ENCODE results near the gene SPAG9.

Gene SPAG9

DNA sequence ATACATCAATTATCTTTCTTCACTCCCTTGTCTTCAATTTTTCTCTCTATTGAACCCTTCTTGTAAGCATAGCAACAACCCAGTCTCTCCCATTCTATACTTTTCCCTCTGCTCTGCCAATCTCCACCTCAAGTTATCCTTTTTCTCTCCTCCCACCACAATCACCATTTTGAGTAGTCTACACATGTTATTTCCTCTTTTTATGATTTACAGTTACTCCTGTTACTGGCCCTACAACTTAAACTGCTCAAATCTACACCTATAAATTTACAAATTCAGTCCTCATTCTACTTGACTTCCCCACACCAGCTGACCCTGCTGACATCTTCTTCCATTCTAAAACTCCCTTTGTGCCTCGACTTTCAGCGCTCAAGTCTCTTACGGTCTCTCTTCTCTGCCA is 84.6 kb downstream of the SPAG9 start:
- no CpG with 5 or more reads among the region's 3 CpGs for WGBS (ENCODE audit: extremely low coverage, insufficient coverage, low lambda C conversion rate)
- H4K8ac ChIP-seq (ENCODE audit: low read depth, low read length): no peak overlapping the region
- H3K27ac ChIP-seq (ENCODE audit: low read depth, low read length): no peak overlapping the region
- no peak overlapping the region for H2BK15ac ChIP-seq (replicated peaks; ENCODE audit: low read depth)
- no peaks in the 10 kb centered on the region for H3K79me2 ChIP-seq (ENCODE audit: control insufficient read depth, insufficient read depth, low read length)
- no peak overlapping the region for H2BK5ac ChIP-seq (ENCODE audit: low read length)
- no peak overlapping the region for H2AK5ac ChIP-seq (ENCODE audit: low read length)
- no peaks in the 10 kb centered on the region for H3K4me1 ChIP-seq (ENCODE audit: control insufficient read depth, low read depth, low read length)
- DNase-seq: no peak
- H3K79me1 ChIP-seq (ENCODE audit: low read length): no peaks in the 10 kb centered on the region
- H2BK120ac ChIP-seq (ENCODE audit: low read depth, low read length): no peak overlapping the region
- H3K27me3 ChIP-seq (ENCODE audit: insufficient read depth, low read length, poor library complexity): no peaks in the 10 kb centered on the region
- no peak overlapping the region for H3K9ac ChIP-seq (ENCODE audit: low read length)
- no peak overlapping the region for H3K18ac ChIP-seq (ENCODE audit: low read length)
- H4K5ac ChIP-seq (ENCODE audit: low read length): no peak overlapping the region
- H3K4me3 ChIP-seq (ENCODE audit: low read length): no peak overlapping the region
- no peaks in the 10 kb centered on the region for H3K36me3 ChIP-seq (ENCODE audit: control insufficient read depth, insufficient read depth, low read length)
- no peak overlapping the region for H3K56ac ChIP-seq (ENCODE audit: low read length)
- no peak overlapping the region for H3K4ac ChIP-seq (ENCODE audit: low read depth, low read length)
- H3K23ac ChIP-seq (ENCODE audit: low read length): no peak overlapping the region
- H3K4me2 ChIP-seq (ENCODE audit: low read length): no peak overlapping the region

GRCh38 chr17:51035431-51035830 is 85.2 kb downstream of the SPAG9 start:
- no peak overlapping the region for H4K8ac ChIP-seq (ENCODE audit: low read depth, low read length)
- no peak overlapping the region for H3K4ac ChIP-seq (ENCODE audit: low read depth, low read length)
- no peak overlapping the region for H3K27ac ChIP-seq (ENCODE audit: low read depth, low read length)
- no peaks in the 10 kb centered on the region for H3K27me3 ChIP-seq (ENCODE audit: insufficient read depth, low read length, poor library complexity)
- no peak overlapping the region for H3K18ac ChIP-seq (ENCODE audit: low read length)
- no peaks in the 10 kb centered on the region for H3K79me2 ChIP-seq (ENCODE audit: control insufficient read depth, insufficient read depth, low read length)
- H2BK15ac ChIP-seq (replicated peaks; ENCODE audit: low read depth): no peak overlapping the region
- no peak overlapping the region for H4K5ac ChIP-seq (ENCODE audit: low read length)
- no peak overlapping the region for H3K23ac ChIP-seq (ENCODE audit: low read length)
- no peaks in the 10 kb centered on the region for H3K4me1 ChIP-seq (ENCODE audit: control insufficient read depth, low read depth, low read length)
- H2AK5ac ChIP-seq (ENCODE audit: low read length): no peak overlapping the region
- no peak overlapping the region for H3K56ac ChIP-seq (ENCODE audit: low read length)
- DNase-seq: peak; percentile 83
- no peaks in the 10 kb centered on the region for H3K36me3 ChIP-seq (ENCODE audit: control insufficient read depth, insufficient read depth, low read length)
- H3K4me3 ChIP-seq (ENCODE audit: low read length): no peak overlapping the region
- H3K4me2 ChIP-seq (ENCODE audit: low read length): no peak overlapping the region
- no peak overlapping the region for H2BK120ac ChIP-seq (ENCODE audit: low read depth, low read length)
- H3K9ac ChIP-seq (ENCODE audit: low read length): no peak overlapping the region
- H2BK5ac ChIP-seq (ENCODE audit: low read length): no peak overlapping the region
- H3K79me1 ChIP-seq (ENCODE audit: low read length): no peaks in the 10 kb centered on the region

DNA sequence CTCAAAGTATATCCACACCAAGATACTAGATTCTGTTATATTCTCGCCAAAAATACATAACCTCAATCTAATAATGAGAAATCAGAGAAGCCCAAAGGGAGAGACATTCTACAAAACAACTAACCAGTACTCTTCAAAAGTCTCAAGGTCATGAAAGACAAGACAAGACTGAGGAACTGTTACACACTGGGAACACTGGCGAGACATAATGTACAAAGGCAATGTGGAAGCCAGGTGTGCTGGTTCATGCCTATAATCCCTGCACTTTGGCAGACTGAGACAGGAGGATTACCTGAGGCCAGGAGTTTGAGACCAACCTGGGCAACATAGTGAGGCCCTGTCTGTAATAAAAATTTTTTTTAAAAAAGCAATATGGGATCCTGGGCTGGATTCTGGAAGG is 85.9 kb downstream of the SPAG9 start:
- no peak overlapping the region for H3K56ac ChIP-seq (ENCODE audit: low read length)
- H3K4ac ChIP-seq (ENCODE audit: low read depth, low read length): no peak overlapping the region
- H3K79me1 ChIP-seq (ENCODE audit: low read length): no peaks in the 10 kb centered on the region
- no peak overlapping the region for H2BK15ac ChIP-seq (replicated peaks; ENCODE audit: low read depth)
- H2BK120ac ChIP-seq (ENCODE audit: low read depth, low read length): no peak overlapping the region
- H4K8ac ChIP-seq (ENCODE audit: low read depth, low read length): no peak overlapping the region
- H3K27me3 ChIP-seq (ENCODE audit: insufficient read depth, low read length, poor library complexity): no peaks in the 10 kb centered on the region
- WGBS (ENCODE audit: extremely low coverage, insufficient coverage, low lambda C conversion rate): no CpG with 5 or more reads among the region's 2 CpGs
- H3K79me2 ChIP-seq (ENCODE audit: control insufficient read depth, insufficient read depth, low read length): no peaks in the 10 kb centered on the region
- no peak overlapping the region for H3K4me3 ChIP-seq (ENCODE audit: low read length)
- no peaks in the 10 kb centered on the region for H3K36me3 ChIP-seq (ENCODE audit: control insufficient read depth, insufficient read depth, low read length)
- no peak for DNase-seq
- no peak overlapping the region for H3K23ac ChIP-seq (ENCODE audit: low read length)
- H3K9ac ChIP-seq (ENCODE audit: low read length): no peak overlapping the region
- H4K5ac ChIP-seq (ENCODE audit: low read length): no peak overlapping the region
- no peak overlapping the region for H3K4me2 ChIP-seq (ENCODE audit: low read length)
- H2AK5ac ChIP-seq (ENCODE audit: low read length): no peak overlapping the region
- H3K27ac ChIP-seq (ENCODE audit: low read depth, low read length): no peak overlapping the region
- H2BK5ac ChIP-seq (ENCODE audit: low read length): no peak overlapping the region
- no peak overlapping the region for H3K18ac ChIP-seq (ENCODE audit: low read length)
- H3K4me1 ChIP-seq (ENCODE audit: control insufficient read depth, low read depth, low read length): no peaks in the 10 kb centered on the region

GRCh38 chr17:51032850-51033249 is 87.8 kb downstream of the SPAG9 start:
- H2BK120ac ChIP-seq (ENCODE audit: low read depth, low read length): no peak overlapping the region
- no peak overlapping the region for H3K4me3 ChIP-seq (ENCODE audit: low read length)
- no peak overlapping the region for H4K5ac ChIP-seq (ENCODE audit: low read length)
- no peak overlapping the region for H3K9ac ChIP-seq (ENCODE audit: low read length)
- no peak overlapping the region for H2BK15ac ChIP-seq (replicated peaks; ENCODE audit: low read depth)
- no peak for DNase-seq
- no peak overlapping the region for H3K18ac ChIP-seq (ENCODE audit: low read length)
- no peak overlapping the region for H3K4me2 ChIP-seq (ENCODE audit: low read length)
- no peaks in the 10 kb centered on the region for H3K4me1 ChIP-seq (ENCODE audit: control insufficient read depth, low read depth, low read length)
- no peak overlapping the region for H3K4ac ChIP-seq (ENCODE audit: low read depth, low read length)
- no peak overlapping the region for H3K23ac ChIP-seq (ENCODE audit: low read length)
- H3K27me3 ChIP-seq (ENCODE audit: insufficient read depth, low read length, poor library complexity): no peaks in the 10 kb centered on the region
- H3K79me2 ChIP-seq (ENCODE audit: control insufficient read depth, insufficient read depth, low read length): no peaks in the 10 kb centered on the region
- H3K36me3 ChIP-seq (ENCODE audit: control insufficient read depth, insufficient read depth, low read length): no peaks in the 10 kb centered on the region
- H2AK5ac ChIP-seq (ENCODE audit: low read length): no peak overlapping the region
- no peaks in the 10 kb centered on the region for H3K79me1 ChIP-seq (ENCODE audit: low read length)
- H2BK5ac ChIP-seq (ENCODE audit: low read length): no peak overlapping the region
- no CpG with 5 or more reads among the region's 4 CpGs for WGBS (ENCODE audit: extremely low coverage, insufficient coverage, low lambda C conversion rate)
- H3K27ac ChIP-seq (ENCODE audit: low read depth, low read length): no peak overlapping the region
- H4K8ac ChIP-seq (ENCODE audit: low read depth, low read length): no peak overlapping the region
- H3K56ac ChIP-seq (ENCODE audit: low read length): no peak overlapping the region

- H3K4me3 ChIP-seq (ENCODE audit: low read length): no peak overlapping the region
These were observed 90.9 kb downstream of the SPAG9 start for GRCh38 chr17:51029568-51030463.

GRCh38 chr17:51029142-51029541 is 91.5 kb downstream of the SPAG9 start:
- no peaks in the 10 kb centered on the region for H3K79me2 ChIP-seq (ENCODE audit: control insufficient read depth, insufficient read depth, low read length)
- H3K9ac ChIP-seq (ENCODE audit: low read length): no peak overlapping the region
- no peak for DNase-seq
- H3K4me1 ChIP-seq (ENCODE audit: control insufficient read depth, low read depth, low read length): no peaks in the 10 kb centered on the region
- H3K36me3 ChIP-seq (ENCODE audit: control insufficient read depth, insufficient read depth, low read length): no peaks in the 10 kb centered on the region
- H3K27ac ChIP-seq (ENCODE audit: low read depth, low read length): no peak overlapping the region
- H3K23ac ChIP-seq (ENCODE audit: low read length): no peak overlapping the region
- no CpG with 5 or more reads among the region's 1 CpG for WGBS (ENCODE audit: extremely low coverage, insufficient coverage, low lambda C conversion rate)
- H2AK5ac ChIP-seq (ENCODE audit: low read length): no peak overlapping the region
- no peak overlapping the region for H3K56ac ChIP-seq (ENCODE audit: low read length)
- no peak overlapping the region for H3K4ac ChIP-seq (ENCODE audit: low read depth, low read length)
- no peak overlapping the region for H2BK5ac ChIP-seq (ENCODE audit: low read length)
- no peak overlapping the region for H3K18ac ChIP-seq (ENCODE audit: low read length)
- no peak overlapping the region for H2BK15ac ChIP-seq (replicated peaks; ENCODE audit: low read depth)
- H3K79me1 ChIP-seq (ENCODE audit: low read length): no peaks in the 10 kb centered on the region
- H3K4me3 ChIP-seq (ENCODE audit: low read length): no peak overlapping the region
- no peak overlapping the region for H3K4me2 ChIP-seq (ENCODE audit: low read length)
- no peak overlapping the region for H4K8ac ChIP-seq (ENCODE audit: low read depth, low read length)
- no peaks in the 10 kb centered on the region for H3K27me3 ChIP-seq (ENCODE audit: insufficient read depth, low read length, poor library complexity)
- no peak overlapping the region for H2BK120ac ChIP-seq (ENCODE audit: low read depth, low read length)
- no peak overlapping the region for H4K5ac ChIP-seq (ENCODE audit: low read length)

More at GRCh38 chr17:51029568-51030463, 90.9 kb downstream of the SPAG9 start:
- no peak overlapping the region for H4K8ac ChIP-seq (ENCODE audit: low read depth, low read length)
- no peak overlapping the region for H4K5ac ChIP-seq (ENCODE audit: low read length)
- H3K4me1 ChIP-seq (ENCODE audit: control insufficient read depth, low read depth, low read length): no peaks in the 10 kb centered on the region
- H3K36me3 ChIP-seq (ENCODE audit: control insufficient read depth, insufficient read depth, low read length): no peaks in the 10 kb centered on the region
- H3K23ac ChIP-seq (ENCODE audit: low read length): no peak overlapping the region
- H2BK15ac ChIP-seq (replicated peaks; ENCODE audit: low read depth): no peak overlapping the region
- WGBS (ENCODE audit: extremely low coverage, insufficient coverage, low lambda C conversion rate): 100% methylated on average over 1 of the region's 3 CpGs
- H3K4ac ChIP-seq (ENCODE audit: low read depth, low read length): no peak overlapping the region
- no peaks in the 10 kb centered on the region for H3K79me2 ChIP-seq (ENCODE audit: control insufficient read depth, insufficient read depth, low read length)
- no peak overlapping the region for H3K9ac ChIP-seq (ENCODE audit: low read length)
- H3K27me3 ChIP-seq (ENCODE audit: insufficient read depth, low read length, poor library complexity): no peaks in the 10 kb centered on the region
- H2BK5ac ChIP-seq (ENCODE audit: low read length): no peak overlapping the region
- no peaks in the 10 kb centered on the region for H3K79me1 ChIP-seq (ENCODE audit: low read length)
- H3K27ac ChIP-seq (ENCODE audit: low read depth, low read length): no peak overlapping the region
- H2BK120ac ChIP-seq (ENCODE audit: low read depth, low read length): no peak overlapping the region
- no peak overlapping the region for H3K18ac ChIP-seq (ENCODE audit: low read length)
- no peak overlapping the region for H3K56ac ChIP-seq (ENCODE audit: low read length)
- DNase-seq: no peak
- H2AK5ac ChIP-seq (ENCODE audit: low read length): no peak overlapping the region
- no peak overlapping the region for H3K4me2 ChIP-seq (ENCODE audit: low read length)
